Measurements from ENCODE around the gene TUBA4B. TPM values are rescaled to one million over a fixed set of nuclear protein-coding genes. Genes with fewer than 3 reads are reported as not detected.

TUBA4B gene
- total and polyA plus RNA-seq, 2 of the 4 experiments (the other 2 are of a cell fraction): not detected

- ATAC-seq (ENCODE audit: low read depth) (no peak), DNase-seq (no peak)
- H3K56ac ChIP-seq (ENCODE audit: extremely low read depth, insufficient read depth, low read length): no peak overlapping the region
- in situ Hi-C loops (cut with MboI; ENCODE audit: low sequenced_read_pairs) (no loop called here), intact Hi-C loops (cut with micrococcal nuclease) (no loop called here), dilution Hi-C loops (cut with HindIII; ENCODE audit: low sequenced_read_pairs, unreplicated experiment) (no loop called here)
- H4K5ac ChIP-seq (ENCODE audit: low read depth, low read length): no peak overlapping the region
- peaks cover 48% of the 10 kb centered on the region for H3K36me3 ChIP-seq (ENCODE audit: control insufficient read depth, insufficient read depth, low read length)
- BruUV-seq (replicated peaks): no TSS peak
- peak overlapping the region; percentile 5 for H2AFZ ChIP-seq (replicated peaks; ENCODE audit: low read length, poor library complexity)
- H4K91ac ChIP-seq (ENCODE audit: insufficient read depth, low read depth, low read length): 0 out of 2 replicates have a peak overlapping the region, but pooled peaks have one; percentile 14
- H2AK9ac ChIP-seq (replicated peaks; ENCODE audit: low read depth, low read length, poor library complexity): no peak overlapping the region
- H2BK120ac ChIP-seq (ENCODE audit: low read depth, low read length): no peak overlapping the region
- peak overlapping the region; percentile 64; the same call in 1 of the 2 replicates for H2AK5ac ChIP-seq (ENCODE audit: low read depth, low read length)
- ChIA-PET POLR2A (ENCODE audit: unreplicated experiment) (interaction anchor here (0.6 kb wide), 1 partner anchor 453 kb away, joined by 3 read pairs; no protein-coding TSS in a partner anchor), CTCF (no interaction called here)
- no peak overlapping the region for H3K4me3 ChIP-seq (ENCODE audit: insufficient read depth, low read depth, low read length)
- no peak overlapping the region for H3K4me2 ChIP-seq (ENCODE audit: low read depth, low read length)
- peaks cover 8 to 28% of the 10 kb centered on the region in 2 experiments; a peak in 3 of 4 replicates for H3K79me1 ChIP-seq (ENCODE audit: low read depth in 1 of 2, low read length in 2 of 2)
- TF ChIP-seq POLR2A (IDR thresholded peaks at IDR 0.05; ENCODE audit: low read depth, low read length) (no peak), ELK1 (IDR thresholded peaks at IDR 0.05; ENCODE audit: borderline replicate concordance, low read depth, low read length) (no peak), RFX5 (IDR thresholded peaks at IDR 0.05; ENCODE audit: low read depth, low read length) (no peak), RCOR1 (IDR thresholded peaks at IDR 0.05; ENCODE audit: insufficient replicate concordance, low read length) (no peak), SMC3 (IDR thresholded peaks at IDR 0.05; ENCODE audit: low read depth, low read length) (no peak), NFE2L2 (IDR thresholded peaks at IDR 0.05; ENCODE audit: low read depth, low read length) (no peak), FOS (IDR thresholded peaks at IDR 0.05; ENCODE audit: low read depth, low read length) (no peak), RAD21 (IDR thresholded peaks at IDR 0.05; ENCODE audit: low read length) (no peak), USF2 (IDR thresholded peaks at IDR 0.05; ENCODE audit: low read depth, low read length) (no peak)
- H3K18ac ChIP-seq (ENCODE audit: low read depth, low read length): no peak overlapping the region
- H2BK5ac ChIP-seq (ENCODE audit: low read depth, low read length, poor library complexity, severe bottlenecking): no peak overlapping the region
- peak overlapping the region; percentile 8; the same call in 1 of the 2 replicates for H3K4ac ChIP-seq (ENCODE audit: low read depth, low read length)
- H3K27ac ChIP-seq (ENCODE audit: insufficient read depth, low read length): no peak overlapping the region
- H3K9me3 ChIP-seq (ENCODE audit: control insufficient read depth, insufficient read depth, low read length): no peaks in the 10 kb centered on the region
- no peak overlapping the region for H3K14ac ChIP-seq (replicated peaks; ENCODE audit: low read depth, low read length)
- H3K9me1 ChIP-seq (ENCODE audit: insufficient read depth, low read length): peaks cover 6% of the 10 kb centered on the region
- 86% methylated on average over 6 of the region's 6 CpGs; no CpG with 5 or more reads in 1 of the 2 experiments for WGBS, 2 experiments (ENCODE audit: extremely low coverage in 2 of 2, insufficient read length in 1 of 2)
- H2BK20ac ChIP-seq (ENCODE audit: low read depth, low read length): no peak overlapping the region; the same call in 1 of the 2 replicates
- no peak overlapping the region for H3K23ac ChIP-seq (ENCODE audit: low read depth, low read length)
- no peak overlapping the region for H4K8ac ChIP-seq (ENCODE audit: low read depth in 2 of 2, low read length in 2 of 2)
- H3K9ac ChIP-seq (ENCODE audit: low read depth, low read length): no peak overlapping the region
- no peak overlapping the region for H2BK15ac ChIP-seq (ENCODE audit: low read depth, low read length)
- no peaks in the 10 kb centered on the region for H3K27me3 ChIP-seq (ENCODE audit: control insufficient read depth, insufficient read depth, low read length)
- peaks cover 11% of the 10 kb centered on the region for H4K20me1 ChIP-seq (ENCODE audit: insufficient read depth, low read length)
- peaks cover 5% of the 10 kb centered on the region; the same call in 1 of the 2 replicates for H3K4me1 ChIP-seq (ENCODE audit: control insufficient read depth, insufficient read depth, low read length)
These were observed 36.5 kb upstream of the TUBA4B start for GRCh38 chr2:219216535-219216915.
